AG10803 (cell line): ENCODE measurements around the gene NPDC1.

ENCODE experiments used
- DNase-seq: peaks from one replicate; pipeline ENCODE4 v3.0.0; 2010; ENCODE audit warnings: low read depth
- H3K4me3 ChIP-seq: 2 replicates; pipeline ENCODE4 v1.5.1; 2011; ENCODE audit warnings: mild to moderate bottlenecking, low read length, control low read depth
- CTCF ChIP-seq: conservative IDR thresholded peaks from 2 replicates; pipeline ENCODE4 v1.5.1; 2011; ENCODE audit warnings: mild to moderate bottlenecking, low read length, control low read depth, inconsistent platforms

The NPDC1 gene, protein sequence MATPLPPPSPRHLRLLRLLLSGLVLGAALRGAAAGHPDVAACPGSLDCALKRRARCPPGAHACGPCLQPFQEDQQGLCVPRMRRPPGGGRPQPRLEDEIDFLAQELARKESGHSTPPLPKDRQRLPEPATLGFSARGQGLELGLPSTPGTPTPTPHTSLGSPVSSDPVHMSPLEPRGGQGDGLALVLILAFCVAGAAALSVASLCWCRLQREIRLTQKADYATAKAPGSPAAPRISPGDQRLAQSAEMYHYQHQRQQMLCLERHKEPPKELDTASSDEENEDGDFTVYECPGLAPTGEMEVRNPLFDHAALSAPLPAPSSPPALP

DNA sequence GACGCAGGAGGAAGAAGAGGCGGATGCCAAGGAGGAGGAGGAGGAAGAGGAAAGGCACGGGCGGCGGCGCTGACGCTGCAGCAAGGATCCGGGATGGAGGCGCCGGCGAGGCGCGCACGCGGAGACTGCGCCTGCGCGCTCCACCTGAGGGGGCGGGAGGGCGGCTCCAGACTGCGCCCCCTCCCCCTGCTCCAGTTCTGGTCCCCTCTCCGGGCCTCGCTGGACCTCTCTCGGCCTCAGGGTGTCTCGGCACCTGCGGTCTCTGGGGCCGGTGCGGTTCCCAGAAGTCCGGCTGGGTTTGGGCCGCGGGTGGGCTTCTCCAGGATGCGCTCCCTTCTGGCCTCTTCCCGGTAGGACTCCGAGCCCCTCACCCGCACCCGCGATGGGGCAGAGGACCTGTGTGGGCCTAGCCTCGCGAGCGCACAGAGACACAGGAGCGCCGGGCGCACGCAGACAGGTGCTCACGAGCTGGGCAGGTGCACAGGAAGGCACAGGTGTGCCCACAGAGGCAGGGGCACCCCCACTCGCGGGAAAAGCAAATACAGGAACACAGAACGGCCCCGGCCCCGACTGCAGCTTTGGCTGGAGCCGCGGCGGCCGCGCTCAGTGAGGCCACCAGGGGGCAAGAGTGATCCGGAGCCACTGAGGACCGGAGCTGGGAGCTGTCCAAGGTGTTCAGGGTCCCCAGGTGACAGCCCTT is at the start of gene NPDC1:
TSS of gene NPDC1 (minus strand) at position 90 of the 700 bp plus-strand sequence. CDS start 188 bp downstream, outside the sequence.
- peak within 1 kb of the TSS; percentile 65 for H3K4me3 ChIP-seq
- TF ChIP-seq CTCF, result peak; percentile 74
- peak; percentile 57 for DNase-seq

- no peak for TF ChIP-seq CTCF
- no peak for DNase-seq
- no peak overlapping the region for H3K4me3 ChIP-seq
Measured at GRCh38 chr9:137089232-137089947, 43.4 kb upstream of the NPDC1 start.

- peak overlapping the region; percentile 78 for H3K4me3 ChIP-seq
- no peak for DNase-seq
- TF ChIP-seq CTCF, result no peak
Measured at GRCh38 chr9:137088121-137088520, 42.1 kb upstream of the NPDC1 start.

DNA sequence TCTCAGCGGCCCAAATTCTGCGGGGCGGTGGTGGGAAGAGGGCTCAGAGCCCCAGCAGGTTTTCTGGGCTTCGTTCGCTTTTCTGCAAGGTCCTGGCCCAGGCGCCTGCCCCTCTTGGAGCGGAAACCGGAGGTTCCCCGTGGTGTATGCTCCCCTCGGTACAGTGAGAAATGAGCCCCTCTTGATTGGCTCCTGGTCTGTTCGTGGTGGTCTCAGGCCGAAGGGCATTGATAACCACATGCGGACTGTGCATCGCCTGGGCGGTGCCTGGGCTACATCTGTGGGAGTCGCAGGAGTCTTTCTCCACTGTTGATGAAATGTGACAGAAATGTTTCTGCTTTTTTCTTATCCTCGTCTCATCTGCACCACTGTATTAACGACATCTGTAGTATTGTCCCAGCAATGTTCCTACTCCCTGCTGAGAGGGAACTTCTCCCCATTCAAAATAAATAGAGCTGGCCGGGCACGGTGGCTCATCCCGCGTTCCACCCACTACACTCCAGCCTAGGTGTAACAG is 41.5 kb upstream of the NPDC1 start:
- DNase-seq, result no peak
- TF ChIP-seq CTCF, result no peak

GRCh38 chr9:137086531-137087408 is 40.8 kb upstream of the NPDC1 start, which contains the start of gene MAN1B1:
TSS of gene MAN1B1 (plus strand) at chr9:137086985. CDS start at chr9:137087000, 15 bp downstream.
- no peak for TF ChIP-seq CTCF
- H3K4me3 ChIP-seq, result peak within 1 kb of the TSS; percentile 78
- peak; percentile 98 for DNase-seq

More for the DNA sequence above, 41.5 kb upstream of the NPDC1 start:
- H3K4me3 ChIP-seq, result peak overlapping the region; percentile 78

GRCh38 chr9:137085920-137086530 is 40.0 kb upstream of the NPDC1 start:
- no peak for TF ChIP-seq CTCF
- DNase-seq, result peak; percentile 48
- peak overlapping the region; percentile 78 for H3K4me3 ChIP-seq
